HG03066 (cell line): ENCODE measurements around the gene DCTN4.
"Not testable (repeated sequence)": the region's sequence is repeated elsewhere in the genome, so short reads cannot be mapped to it uniquely, and the experiment has no call there.

Experiments used
- ATAC-seq: cut with Tn5 transposase; IDR thresholded peaks from one replicate; pipeline ENCODE4 v1.9.1; 2021; ENCODE audit warnings: low read depth; ENCODE audit not compliant: unreplicated experiment

Gene DCTN4

DNA sequence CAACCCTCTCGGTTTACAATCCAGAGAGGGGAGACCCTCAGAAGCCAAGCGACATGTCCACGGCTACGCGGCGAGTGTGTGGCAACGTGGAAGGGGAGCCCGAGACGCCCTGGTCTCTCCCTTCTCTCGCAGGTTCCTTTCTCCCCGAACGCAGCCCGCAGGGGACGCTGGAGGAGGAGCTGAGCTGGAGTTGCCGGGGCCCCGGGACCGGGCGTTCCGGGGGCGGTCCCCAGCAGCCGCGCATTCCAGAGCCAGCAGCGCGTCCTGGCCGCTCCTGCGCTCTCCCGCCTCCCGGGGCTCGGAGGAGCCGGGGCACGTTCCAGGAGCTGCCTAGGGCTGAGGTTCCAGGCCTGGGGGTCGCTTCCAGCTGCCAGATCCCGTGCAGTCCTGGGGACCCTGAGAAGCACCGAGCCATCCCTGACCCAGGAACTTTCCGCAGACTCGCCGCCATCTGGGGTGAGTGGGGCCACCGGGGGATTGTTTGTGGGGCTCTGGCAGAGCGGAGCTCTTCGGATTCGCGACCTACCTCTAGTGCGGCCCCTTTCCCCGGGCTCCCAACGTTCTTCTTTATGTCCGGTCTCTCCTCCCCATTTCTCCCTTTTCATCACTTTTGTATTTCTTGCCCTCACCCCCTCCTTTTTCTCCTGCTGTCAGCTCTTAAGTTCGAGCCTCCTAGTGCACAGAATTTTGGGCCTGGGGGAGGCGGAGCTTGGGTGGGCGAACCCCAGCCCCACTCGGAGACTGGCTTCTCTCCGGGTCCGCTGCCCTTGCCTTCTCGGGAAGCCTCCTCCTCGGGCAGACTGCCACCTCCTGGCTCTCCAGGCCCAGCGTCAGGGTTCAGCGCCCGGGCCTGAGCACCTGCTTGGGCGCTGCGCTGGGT is 19.9 kb upstream of the DCTN4 start, which contains the start of gene SMIM3:
Gene SMIM3, plus strand, starts transcription at position 241 of the 880 bp plus-strand sequence. CDS start 16,684 bp downstream, outside the sequence.
- ATAC-seq, result no peak

DNA sequence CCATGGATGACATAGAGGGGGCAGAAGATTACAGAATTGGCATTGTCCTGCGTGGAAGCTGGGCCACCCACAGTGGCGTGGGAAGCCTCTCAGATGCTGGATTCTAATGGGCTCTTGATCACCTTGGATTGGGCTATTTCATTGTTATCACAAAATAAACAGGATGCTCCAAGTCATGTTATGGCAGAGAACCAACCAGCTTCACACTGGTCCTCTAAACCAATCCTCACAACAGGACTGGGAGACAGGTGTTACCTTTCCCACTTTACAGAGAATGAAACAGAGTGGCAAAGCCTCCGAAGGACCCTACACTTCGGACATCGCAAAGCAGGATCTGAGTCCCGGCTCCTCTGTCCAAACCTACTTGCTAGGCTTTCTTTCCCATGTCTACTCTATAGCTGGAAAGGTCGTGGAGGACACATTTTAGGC is 19.3 kb upstream of the DCTN4 start:
- ATAC-seq, result no peak

DNA sequence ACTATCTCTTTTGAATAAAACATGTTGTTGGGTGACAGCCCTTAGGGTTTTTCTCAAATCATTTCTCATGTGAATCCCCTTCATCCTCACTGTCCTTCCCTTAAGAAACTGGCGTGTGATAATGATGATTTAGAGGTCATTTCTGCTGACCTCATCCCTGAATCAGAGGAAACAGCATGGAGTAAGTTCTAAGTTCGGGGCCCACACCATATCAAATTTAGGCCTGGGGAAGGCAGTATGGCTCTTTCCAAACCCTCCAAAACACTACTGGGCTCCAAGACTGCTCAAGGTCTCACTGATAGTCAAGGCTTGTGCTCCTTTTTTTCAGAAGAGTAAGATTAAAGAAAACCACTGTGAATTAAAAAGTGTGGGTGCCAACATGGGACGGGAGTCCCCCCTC is 18.9 kb upstream of the DCTN4 start:
- ATAC-seq, result no peak

DNA sequence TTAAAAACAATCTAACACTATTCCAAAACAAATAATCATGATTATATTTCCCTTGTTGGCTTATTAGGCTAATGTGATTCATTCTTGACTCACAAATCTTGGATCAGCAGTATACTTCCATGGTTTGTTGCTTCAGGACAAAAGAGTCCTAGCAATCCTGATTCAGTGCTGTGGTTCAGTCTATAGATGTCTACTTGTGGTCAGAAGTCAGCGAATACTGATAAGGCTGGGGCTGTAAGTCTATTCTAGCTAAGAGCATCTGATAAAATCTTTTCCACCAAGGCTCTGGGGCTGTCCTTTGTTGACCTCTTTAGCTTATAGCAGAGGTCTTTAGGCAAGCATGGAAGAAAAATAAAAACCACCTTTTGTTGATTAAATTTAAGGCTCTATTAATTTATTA is 15.3 kb upstream of the DCTN4 start:
- ATAC-seq, result no peak

DNA sequence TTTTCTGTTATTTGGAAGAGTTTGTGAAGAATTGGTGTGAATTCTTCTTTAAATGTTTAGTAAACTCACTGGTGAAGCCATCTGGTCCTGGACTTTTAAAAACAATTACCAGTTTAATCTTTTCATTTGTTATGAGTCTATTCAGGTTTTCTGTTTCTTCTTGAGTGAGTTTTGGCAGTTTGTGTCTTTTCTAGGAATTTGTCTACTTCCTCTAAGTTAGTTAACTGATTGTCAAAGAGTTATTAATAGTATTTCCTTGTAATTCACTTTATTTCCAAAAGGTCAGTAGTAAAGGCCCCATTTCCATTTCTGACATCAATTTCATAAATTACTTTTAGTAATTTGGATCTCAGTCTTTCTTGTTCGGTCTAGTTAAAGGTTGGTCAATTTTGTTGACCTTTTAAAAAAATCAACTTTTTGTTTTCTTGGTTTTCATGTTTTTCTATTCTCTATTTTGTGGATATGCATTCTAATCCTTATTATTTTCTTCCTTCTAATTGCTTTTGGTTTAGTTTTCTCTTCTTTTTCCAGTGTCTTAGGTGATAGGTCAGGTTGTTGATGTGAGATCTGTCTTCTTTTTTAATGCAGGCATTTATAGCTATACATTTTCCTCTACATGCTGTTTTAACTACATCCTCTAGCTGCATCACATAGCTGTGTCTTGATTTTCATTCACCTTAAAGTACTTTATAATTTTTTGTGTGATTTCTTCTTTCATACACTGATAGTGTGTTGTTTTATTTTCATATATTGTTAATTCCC is 12.4 kb upstream of the DCTN4 start:
- no peak for ATAC-seq

DNA sequence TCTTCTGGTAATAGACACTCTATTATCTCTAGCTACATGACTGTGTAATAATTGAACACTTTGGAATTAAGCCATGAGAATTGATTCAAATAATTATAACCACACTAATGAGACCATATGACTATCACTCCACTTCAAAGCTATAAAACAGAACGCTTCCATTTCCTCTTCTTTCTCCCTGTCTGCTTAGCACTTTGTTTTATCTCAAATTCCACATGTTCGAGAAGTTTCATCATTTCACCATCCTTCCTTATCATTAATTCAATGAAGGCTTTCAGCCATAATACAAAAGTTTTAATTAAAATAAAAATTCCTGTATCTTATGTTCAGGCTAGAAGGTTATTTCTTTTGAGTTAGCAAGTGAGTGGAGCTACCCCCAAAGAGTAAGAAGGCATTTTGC is 7.4 kb upstream of the DCTN4 start:
- no peak for ATAC-seq

DNA sequence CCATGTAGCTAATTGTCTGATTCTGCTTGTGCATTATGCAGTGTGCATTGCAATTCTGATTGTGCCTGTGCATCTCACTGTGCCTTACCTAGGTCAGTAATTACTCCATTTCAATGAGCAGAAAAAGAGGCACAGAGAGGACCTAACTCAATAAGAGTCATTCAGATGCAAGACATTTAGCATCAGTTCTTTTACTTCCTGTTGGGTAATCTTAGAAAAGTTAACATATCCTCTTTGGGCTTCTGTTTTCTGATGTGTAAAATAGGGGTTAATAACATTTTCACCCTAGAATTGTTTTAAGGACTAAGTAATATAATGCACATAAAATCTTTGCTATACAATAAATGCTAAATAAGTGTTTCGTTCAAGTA is 7.0 kb upstream of the DCTN4 start:
- no peak for ATAC-seq

DNA sequence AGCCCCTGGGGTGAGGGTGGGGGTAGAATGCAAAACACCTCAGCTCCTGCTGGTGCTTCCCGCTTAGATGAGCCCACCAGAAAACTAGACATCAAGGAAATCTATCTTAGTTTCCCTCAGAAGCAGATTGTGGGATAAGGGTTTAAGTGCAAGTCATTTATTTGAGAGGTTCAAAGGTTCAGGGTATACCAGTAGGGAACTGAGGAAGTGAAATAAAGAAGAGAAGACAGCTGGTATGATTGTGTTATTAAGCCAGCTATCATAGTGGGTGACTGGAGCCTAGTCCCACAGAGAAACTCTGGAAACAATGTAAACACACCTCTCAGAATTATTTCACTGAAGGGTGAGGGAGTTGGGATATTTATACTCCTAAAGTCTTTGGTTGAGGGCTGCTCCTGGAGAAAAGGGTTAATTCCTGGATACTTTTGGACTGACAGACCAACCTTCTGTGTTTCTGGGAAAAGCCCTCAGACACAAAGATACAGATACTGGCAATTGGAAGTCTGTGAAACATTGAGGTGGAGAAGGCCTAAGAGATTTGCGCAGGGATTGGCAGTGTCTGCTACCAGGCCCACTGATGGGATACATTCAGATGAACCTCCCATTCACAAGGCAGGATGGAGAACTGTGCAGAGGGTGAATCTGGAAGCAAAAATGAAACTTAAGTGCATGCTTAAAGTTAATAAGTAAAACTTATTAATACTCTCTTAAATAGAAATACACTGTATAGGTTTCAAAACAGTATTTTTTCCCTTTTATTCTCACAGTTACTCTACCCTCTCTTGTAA is 6.4 kb upstream of the DCTN4 start:
- ATAC-seq, result no peak

DNA sequence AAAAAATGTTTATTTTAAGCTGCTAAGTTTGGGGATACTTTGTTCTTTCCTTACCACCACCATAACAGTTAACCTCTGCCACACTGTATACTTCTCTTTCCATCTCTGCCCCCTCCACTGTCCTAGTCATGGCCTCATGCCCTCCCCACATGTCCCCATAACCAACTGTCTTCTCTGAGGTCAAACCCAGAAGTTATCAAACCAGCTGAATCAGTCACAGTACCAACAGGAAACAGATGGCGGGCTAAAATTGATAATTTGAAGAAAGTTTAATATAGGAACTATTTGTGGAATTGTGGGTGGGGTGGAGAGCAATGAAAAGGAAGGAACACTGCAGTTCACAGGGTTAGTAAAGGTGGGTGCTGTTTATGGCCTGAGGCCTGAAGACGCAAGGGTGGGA is 5.7 kb upstream of the DCTN4 start:
- ATAC-seq, result no peak

DNA sequence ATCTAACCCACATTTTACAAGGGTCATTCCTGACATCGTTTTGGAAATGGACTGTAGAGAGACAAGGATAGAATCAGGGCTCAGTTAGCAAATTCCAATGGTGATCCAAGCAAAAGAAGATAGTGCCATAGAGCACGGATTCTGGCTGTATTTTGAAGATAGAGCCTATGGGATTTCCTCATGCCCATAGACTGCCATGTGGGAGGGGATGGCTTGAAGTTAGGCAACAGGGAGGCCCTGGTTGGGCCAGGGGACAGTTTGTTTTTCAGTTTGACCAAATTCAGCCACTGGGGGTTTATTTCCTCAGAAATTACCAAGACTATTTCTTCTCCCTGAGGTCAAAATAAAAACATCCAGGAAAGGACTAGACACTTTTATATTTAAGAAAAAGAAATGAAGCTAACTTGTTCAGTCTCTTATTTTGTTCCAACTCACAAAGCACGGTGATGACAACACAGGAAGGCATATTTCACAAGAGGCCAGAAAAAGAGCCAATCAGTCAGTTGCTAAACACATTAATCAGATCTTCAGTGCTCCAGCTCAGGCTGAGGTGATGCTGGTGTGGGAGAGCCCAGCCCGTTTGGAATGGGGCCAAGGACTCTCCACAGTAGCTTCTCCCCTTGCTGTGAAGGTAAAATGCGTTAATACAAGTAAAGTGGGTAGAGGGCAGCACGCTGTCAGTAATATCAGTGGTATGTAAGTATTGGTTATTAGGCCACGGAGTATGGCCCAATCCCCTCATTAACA is 4.4 kb upstream of the DCTN4 start:
- ATAC-seq, result no peak

DNA sequence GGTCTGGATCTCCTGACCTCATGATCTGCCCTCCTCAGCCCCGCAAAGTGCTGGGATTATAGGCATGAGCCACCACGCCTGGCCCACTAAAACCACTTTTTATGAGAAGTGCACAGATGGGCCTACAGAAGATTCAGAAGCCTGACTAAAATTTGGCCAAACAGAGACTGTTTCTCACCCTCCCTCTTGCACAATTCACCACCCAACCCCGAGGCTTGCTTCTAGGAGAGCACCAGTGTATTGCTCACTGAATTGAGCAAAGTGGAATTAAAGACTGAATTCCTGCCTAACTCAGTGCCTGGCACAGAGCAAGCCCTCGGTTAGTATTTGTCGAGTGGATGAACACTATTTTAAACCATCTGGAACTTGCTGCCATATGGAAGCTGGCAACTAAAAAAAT is 3.4 kb upstream of the DCTN4 start:
- ATAC-seq, result no peak

DNA sequence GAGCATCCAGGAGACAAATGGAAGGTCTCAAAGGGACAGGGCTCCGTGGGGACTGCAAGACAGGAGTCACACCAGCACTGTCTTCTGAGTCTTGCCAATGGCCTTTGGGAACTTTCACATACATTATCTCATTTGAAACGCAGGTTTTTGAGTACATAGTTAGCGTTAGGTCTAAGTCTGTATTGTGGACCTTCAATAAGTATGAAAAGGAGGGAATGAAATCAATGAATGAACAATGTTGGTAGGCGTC is 442 bp upstream of the DCTN4 start:
- ATAC-seq, result no peak

DNA sequence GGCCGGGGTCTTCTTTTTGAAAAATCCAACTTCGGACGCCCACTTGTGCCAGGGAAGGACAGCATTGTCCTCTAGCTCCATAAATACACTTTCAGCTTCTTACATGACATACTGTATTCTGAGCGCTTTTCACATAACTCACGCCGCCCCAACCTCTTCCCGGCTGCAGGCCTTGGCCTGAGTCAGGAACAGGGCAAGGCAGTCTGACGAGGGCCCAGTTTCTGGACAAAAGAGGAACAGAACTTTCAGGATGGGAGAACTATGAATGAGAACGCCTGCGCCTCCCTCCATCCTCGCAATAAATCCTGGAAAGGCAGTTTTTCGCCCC is 650 bp downstream of the DCTN4 start:
- ATAC-seq, result peak; percentile 14

DNA sequence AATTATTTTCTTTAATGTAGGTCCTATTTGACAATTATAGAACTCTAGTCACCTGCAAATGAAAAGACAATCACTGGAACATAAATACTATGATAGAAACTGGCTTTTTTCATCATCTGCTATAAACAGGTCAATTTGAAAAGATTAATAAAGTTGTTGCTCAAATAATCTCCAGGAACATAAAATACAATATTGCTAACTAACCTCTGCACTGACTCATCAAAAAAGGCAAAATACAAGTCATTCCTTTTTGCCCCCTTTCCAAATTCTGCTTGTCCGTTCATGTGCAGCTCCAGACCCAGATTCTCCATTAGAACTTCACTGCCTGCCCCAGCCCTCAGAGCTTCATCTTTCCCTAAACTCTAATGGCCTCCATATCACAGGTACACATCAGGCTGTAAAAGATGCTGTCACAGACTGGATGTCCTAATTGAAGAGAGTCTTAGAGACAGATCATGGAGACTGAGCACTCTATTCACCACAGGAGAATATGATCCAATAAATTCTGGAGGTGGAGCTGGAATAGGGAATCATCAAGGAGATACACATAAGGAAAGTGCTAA is 1.6 kb downstream of the DCTN4 start:
- no peak for ATAC-seq

DNA sequence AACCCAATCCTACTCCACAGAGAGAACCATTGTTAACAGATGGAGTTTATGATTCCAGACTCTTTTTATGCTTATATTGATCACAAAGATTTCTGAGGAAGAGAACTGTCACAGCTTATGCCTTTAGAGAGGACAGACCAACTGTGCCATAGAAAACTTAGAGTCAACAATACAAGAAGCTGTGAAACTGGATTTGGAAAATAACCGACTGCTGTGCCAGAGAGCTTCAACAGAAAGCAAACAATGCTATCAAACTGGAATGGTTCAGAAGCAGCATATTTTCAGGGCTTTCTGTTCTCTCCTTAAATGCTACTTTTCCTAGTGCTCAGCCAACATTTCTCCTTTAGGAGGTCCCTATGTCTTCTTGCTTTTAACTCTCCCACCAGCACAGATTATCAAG is 5.0 kb downstream of the DCTN4 start:
- no peak for ATAC-seq

DNA sequence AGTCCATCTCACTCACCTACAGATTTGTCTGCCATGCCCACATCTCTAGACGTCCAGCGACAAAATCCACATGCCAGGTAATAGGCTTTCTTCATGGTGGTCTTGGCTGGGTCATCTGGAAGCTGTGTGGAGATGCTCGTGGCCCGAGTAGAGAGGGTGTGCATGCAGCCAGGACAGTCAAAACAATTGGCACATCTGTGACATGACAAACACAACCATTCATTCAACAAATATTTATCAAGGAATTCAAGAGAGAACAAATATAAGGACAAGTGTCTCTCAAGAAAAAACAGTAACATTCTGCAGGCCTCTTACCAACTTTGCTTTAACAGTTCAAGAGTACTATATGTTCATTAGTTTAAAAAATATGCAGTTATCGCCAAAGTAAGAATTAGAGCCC is 5.4 kb downstream of the DCTN4 start:
- no peak for ATAC-seq

DNA sequence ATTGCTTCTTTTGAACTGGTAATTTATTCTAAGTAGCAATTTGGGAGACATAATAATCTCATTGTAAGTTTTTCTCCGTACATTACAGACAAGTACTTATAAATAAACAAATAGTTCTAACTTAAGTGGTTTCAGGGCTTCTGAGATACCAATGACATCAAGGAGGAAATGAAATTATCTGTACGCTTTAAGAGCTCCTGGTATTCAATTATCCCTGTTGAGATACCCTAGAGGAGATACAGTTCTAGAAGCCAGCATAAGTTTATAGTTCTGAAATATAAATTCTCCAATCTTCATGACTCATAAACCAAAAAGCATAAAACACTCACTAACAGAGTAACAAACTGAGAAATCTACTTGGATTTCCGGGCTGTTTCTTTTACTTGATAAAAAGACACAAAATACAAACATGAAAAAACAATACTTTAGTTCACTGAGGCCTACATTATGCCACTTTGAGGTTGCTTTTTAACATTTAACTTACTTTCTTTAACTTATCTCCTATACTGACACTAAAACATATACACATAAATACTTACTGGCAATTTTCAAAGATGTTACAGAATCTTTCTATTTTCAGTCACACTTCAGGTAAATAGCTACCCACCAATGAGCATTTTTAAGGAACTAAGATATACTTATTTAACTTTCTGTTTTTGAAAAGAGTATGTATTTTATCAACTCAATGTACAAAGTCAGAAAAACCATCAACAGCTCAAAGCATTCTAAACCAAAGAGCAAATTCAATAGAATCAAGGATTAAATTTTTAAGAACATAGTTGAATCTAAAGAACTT is 7.5 kb downstream of the DCTN4 start:
- no peak for ATAC-seq

DNA sequence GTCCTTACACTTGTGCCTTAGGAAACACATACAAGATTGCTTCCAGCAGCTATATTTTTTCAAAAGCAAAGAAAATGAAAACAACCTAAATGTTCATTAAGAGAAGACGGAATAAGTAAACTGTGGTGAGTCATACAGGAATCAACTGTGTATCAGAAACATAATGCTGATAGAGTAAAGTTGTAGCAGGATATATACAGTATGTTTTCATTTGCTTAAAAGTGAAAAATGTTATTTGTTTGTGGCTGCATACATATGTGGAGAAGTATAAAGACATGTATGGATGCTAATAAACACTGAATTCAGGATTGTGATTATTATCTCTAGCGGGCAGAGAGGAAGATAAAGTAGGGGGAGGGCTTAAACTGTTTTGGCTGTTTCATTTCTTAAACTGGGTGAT is 8.3 kb downstream of the DCTN4 start:
- ATAC-seq, result no peak

DNA sequence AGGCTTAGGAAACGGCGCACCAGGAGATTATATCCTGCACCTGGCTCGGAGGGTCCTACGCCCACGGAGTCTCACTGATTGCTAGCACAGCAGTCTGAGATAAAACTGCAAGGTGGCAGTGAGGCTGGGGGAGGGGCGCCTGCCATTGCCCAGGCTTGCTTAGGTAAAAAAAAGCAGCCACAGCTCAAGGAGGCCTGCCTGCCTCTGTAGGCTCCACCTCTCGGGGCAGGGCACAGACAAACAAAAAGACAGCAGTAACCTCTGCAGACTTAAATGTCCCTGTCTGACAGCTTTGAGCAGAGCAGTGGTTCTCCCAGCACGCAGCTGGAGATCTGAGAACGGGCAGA is 15.7 kb downstream of the DCTN4 start:
- ATAC-seq, result not testable (repeated sequence)
